ENCODE results near the gene CTIF.

GRCh38 chr18:48741866-48742265, 203.0 kb downstream of the CTIF start:
- TF ChIP-seq RAD21 (IDR thresholded peaks at IDR 0.05; ENCODE audit: low read depth) (no peak), TAF1 (IDR thresholded peaks at IDR 0.05; ENCODE audit: low read depth) (no peak), TEAD4 (IDR thresholded peaks at IDR 0.05) (no peak), REST (IDR thresholded peaks at IDR 0.05; ENCODE audit: low read depth) (no peak), EP300 (IDR thresholded peaks at IDR 0.05; ENCODE audit: borderline replicate concordance) (no peak), ZBTB7A (IDR thresholded peaks at IDR 0.05; ENCODE audit: low read depth) (no peak), CREB1 (IDR thresholded peaks at IDR 0.05; ENCODE audit: low read depth) (no peak), YY1 (IDR thresholded peaks at IDR 0.05; ENCODE audit: low read depth) (no peak)
